GM18520 (cell line): ENCODE results near the gene FAIM2.

Experiments used
- ATAC-seq: cut with Tn5 transposase; IDR thresholded peaks from one replicate; pipeline ENCODE4 v1.9.1; 2021; ENCODE audit not compliant: unreplicated experiment

The FAIM2 gene

DNA sequence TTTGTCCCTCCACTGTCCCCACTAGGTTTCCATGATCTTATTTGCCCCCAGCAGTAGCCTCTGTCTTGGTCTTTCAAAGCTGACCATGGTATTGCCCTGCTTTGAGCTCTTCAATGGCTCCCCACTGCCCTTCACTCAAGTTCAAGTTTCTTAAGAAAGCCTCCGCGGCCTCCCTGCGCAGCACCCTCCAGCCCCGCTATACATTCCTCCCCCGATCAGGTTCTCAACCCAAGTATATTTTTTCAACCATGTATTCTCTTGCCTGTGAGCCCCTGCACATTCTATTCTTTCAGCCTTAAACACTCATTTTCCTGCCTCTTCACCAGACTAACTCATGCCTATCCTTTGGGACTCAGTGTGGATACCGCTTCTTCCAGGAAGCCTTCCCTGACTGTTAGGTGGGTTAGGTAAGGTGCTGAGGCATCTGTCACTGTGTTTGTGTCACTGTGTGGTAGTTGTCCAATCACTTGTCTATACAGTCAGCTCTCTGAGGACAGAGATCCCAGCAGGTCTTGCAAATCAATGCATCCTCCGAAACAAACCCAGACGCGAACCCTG, 4.3 kb downstream of the FAIM2 start:
- ATAC-seq: no peak

DNA sequence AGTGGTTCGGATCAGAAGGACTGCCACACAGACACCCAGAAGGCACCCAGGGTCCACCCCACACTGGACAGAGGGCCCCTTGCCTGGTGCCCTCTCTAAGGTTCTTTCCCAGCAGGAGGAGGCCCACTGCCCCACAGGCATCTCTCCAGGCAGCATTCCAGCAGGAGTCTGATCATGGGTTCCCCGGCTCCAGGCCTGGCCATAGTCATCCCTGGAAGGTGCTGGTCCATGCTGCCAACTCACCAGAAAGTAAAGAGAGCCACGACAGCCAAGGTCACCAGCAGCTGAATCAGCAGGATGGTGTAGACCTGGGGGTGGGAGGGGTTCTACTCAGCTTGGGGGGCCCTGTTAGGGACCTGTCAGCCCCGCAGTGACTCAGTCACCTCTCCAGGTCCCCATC, 6.4 kb downstream of the FAIM2 start:
- ATAC-seq: no peak

DNA sequence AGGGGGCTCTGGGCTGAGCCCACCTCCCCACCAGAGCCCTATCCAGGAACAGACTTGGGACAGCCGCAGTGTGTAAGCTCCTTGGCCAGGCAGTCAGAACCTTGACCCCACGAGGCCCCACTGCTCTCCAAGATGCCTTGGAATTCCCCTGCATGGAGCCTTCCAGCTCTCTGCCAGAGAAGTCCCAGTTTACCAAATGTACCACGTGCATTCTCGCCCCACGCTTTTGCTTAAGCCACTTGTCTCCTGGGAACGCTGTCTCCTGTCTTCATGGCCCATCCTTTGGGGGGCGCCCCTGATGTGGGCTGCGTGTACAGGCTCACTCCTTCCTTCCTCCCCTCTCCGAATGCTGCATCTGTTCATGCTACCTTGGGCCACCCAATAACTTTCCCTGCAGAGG, 7.9 kb downstream of the FAIM2 start:
- no peak for ATAC-seq

DNA sequence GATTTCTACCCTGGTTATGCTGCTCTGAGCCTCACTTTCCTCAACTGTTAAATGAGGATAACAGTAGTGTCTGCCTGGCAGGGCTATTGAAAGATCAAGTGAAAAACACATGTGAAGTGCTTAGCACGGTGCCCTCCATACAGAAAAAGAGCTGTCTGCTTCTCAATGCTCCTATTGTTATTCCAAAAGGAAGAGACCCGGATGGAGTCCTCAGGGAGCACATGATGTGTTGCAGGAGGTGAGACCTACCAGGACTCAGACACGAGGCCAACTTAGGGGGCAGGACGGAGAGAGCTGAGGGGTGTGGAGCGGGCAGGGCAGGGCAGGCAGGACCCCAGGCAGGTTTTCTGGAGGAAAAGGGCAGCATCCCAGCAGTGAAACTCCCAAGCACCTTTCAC, 8.9 kb downstream of the FAIM2 start:
- no peak for ATAC-seq

DNA sequence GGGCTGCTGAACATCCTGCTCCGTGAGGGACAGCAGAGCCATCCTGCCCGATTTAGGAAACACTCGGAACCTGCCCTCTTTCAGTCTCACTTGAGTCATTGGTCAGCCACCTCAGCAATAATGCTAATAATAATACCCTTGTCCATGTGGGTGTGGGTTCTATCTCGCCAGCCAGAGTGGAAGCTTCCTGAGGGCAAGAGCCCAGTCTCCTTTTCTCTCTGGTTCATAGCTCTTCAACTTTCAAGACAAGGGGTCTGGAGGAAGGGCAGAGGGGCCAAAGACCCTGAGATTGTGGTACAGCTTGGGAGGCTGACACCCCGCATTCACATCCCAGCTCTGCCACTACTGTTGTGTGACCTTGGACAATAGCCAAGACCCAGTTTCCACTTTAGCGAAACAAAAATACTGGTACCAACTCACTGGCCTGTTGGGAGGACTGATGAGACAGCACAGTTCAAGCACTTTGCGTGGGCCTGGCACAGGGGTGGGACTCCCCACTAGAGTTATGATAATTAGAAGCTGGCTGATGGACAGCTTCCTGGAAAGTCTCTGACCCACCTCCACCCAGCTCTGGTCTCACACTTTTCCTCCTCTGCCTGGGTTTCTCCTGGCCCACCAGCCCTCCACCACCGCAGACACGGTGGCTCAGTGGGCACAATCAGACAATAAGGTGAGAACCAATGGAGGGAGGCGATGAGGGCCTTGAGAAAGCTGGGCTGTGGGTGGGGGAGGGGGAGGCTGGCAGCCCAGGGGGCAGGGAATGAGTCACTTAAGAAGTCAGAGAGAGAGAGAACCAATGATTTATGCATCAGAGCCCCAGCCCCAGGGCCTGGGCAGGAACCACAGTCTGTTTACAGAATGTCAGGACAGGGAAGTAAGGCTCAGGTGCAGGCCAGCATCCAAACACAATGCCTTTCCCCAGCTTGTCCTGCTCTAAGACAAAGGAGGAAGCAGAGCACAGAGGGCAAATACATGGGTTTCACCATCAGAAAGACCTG, 9.6 kb downstream of the FAIM2 start:
- ATAC-seq: no peak

DNA sequence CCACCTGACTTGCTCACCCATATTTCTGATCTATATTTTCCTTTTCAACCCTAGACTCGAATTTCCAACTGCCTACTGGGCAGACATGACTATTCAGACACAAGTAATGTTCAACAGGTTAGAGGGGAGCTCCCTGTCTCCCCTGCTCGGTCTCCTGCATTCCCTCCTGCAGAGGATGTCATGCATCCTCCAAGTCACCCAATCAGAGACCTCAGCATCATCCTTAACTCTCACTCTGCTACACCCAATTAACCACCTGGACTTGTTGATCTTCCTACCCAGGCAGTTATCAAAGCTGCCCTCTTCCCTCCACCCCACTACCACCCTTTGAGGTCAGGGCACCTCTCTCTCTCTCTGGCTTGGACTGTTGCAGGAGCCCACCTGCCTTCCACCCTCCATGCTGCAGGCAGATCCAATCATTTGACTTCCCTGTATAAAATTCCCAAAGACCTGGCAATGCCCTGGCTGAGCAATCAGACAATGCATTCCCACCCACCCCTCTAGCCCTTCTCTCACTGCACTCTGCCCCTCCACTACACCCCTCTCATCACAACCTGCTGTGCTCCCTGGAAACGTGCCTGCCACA, 10.9 kb downstream of the FAIM2 start:
- no peak for ATAC-seq

DNA sequence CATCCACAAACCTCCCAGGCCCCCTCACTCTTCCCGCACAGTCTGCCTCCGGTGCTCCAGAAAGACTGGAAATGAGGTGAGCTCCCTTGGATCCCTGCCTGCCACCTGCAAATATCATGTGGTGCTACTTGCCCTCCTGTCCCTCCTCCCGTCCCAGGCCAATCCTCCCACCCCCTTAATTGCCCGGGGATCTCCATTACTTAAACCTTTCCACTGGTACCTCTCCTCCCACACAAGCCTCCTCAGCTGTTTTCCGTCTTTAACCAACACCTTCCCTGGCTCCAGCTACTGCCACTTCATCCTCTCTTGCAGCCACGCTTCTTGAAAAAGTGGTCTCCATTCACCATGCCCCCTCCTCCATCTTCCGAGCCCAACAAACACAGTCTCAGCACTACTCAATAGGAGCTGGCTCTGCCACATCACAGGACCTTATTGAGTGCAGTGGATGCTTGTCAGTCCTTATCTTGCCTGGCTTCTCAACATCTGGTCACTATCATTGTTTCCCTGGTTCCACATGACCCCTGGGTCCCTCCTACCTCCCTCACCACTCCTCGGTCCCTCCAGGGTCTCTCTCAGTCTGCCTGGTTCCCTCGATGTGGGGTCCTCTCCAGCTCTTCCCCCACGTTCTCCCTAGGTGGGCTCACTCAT, 11.5 kb downstream of the FAIM2 start:
- ATAC-seq: no peak

DNA sequence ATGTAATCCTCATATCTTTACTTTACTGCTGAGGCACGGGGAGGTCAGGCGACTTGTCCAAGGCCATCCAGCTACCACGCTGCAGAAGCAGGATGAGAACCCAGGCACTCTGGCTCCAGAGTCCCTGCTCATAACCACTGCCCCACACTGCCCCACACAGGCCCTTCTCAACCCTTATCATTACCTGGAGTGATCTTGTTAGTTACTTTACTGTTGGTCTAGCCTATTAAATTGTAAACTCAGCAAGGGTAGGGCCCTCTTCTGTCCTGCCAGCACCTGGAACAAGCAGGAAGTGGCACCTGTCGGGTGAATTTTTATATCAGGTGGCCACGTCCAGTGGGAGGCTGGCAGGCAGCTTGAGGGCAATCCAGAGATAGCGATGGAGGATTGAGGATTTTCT, 12.2 kb downstream of the FAIM2 start:
- no peak for ATAC-seq

DNA sequence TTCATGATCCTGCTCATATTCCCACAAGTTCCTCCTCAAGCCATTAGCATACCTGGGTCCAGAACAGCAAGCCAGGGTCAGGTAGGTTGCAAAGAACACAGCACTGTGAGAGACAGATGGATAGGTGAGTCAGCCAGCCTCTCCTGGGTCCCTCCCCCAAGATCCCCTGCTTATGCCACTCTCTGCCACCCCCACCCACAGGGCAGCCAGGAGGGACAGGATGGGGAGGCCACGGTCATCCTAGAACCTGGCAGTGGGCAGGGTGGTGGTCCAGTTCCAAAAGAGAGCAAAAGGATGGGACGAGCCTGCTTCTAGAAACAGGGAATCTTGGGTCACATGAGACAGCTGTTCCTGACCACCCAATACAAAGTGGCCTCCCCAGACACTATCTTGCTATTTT, 12.7 kb downstream of the FAIM2 start:
- ATAC-seq: no peak

DNA sequence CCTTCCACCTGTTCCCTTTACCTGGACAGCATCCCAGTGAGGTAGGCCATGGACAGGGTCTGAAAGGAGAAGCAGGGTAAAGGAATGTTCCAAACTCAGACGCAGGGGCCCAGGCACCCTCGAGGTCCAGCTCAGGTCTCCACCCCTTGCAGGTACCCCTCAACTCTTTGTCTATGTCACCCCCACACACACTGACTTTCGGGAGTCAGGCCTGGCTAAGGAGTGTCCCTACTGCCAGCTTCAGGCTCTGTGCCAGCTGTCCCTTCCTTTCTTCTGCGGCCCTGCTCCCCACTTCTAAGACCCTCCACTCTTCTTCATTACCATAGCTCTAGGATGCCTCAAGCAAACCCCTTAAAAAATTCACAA, 13.6 kb downstream of the FAIM2 start:
- ATAC-seq: no peak

DNA sequence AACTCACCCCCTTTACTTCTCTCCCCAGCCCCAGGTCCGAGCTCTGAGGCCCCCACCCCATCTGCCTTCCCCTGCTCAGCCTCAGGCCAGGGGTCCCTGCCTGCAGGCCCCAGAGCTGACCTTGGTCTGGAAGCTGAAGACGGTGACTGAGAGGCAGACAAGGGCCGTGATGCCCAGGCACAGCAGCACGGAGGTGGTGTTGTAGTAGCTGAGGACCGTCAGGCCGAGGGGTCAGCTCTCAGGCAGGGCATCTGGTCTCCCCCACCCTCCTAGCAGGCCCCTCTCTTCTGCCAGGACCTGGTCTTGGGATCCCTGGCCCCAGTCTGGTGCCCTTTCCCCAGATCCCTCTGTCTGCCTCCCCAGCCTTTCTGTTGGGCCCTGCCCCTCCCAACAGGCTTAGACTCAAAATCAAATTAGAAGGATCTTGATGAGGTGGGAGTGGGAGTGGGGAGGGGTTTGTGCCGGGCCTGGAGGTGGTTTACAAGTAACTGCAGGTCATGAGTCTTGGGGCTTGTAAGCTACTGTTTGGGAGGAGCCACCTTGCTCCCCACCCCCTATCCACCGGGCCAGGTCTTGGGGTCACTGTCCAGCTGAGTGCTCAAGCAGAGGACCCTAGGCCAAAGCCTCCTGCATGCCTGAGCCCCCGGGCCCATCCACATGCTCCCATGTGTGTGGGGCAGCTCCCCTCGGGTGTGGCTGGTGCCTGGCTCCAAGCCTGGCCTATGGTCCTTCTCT, 14.2 kb downstream of the FAIM2 start:
- no peak for ATAC-seq

DNA sequence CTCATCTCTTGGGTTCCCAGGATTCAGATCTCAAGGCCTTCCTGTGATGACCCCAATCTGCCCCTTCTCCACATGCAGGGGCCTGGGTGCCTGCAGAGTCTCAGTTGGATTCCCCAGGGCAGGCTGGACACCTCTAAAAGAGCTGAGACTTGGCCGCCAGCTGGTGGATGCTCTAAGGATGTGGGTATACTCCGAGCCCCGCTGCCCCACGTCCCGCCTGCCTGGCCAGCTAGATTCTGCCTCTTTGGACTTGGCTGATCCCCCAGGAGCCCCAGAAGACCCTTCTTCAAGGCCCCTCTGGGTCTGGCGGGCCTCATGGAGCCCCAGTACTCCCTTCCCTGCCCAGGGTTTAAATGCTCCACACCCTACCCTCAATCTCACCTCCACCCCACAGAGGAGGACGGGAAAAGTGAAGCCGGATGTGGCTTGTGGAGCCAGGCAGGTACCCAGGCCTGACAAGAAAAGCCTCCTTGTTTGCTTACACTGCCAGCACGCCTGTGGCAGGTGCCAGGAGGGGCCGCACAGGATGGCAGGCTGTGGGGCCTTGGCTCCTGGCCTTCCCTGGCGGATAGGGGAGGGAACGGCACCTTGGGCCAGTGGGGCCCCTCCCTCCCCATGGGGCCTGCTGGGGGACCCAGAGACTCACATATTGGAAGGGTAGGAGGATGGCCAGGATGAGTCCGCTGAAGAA, 15.1 kb downstream of the FAIM2 start:
- no peak for ATAC-seq

DNA sequence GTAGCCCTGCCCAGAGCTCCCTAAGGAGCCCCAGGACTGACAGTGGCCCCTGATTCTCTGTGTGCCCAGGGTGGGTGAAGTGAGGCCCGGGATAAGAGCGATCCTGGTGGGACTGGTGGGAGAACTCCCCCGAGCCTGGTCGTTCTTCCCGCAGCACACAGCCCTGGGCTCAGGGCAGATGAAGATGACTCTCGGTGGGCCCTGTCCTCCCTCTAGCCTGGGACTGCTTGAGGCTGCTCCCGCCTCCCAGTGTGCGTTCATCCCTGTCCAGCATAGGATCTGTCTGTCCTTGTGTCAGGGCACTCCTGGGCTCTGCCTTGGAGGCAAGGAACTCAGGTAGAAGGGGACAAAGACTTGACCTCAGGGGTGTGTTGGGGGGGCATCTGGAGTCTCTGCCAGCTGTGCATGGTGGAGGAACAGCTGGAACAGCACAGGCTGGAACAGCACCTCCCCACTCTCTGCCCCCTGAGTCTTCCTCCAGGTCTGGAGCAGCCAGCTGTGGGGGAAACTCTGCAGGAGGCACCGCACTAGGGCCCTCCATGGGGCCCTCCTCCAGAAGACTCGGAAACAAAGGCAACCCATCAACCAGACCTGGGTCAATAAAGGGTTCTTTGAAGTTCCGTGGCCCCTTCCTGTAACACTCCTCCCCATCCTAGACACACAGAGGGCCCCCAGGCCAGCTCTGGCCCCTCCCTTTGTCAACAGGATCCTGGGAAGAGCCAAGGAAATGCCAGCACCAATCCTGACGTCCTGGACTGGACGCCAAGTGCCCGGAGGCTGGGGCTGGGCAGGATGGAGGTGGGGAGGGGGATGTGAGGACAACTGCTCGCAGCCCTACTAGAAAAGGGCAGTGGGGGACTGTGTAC, 15.9 kb downstream of the FAIM2 start:
- ATAC-seq: no peak

DNA sequence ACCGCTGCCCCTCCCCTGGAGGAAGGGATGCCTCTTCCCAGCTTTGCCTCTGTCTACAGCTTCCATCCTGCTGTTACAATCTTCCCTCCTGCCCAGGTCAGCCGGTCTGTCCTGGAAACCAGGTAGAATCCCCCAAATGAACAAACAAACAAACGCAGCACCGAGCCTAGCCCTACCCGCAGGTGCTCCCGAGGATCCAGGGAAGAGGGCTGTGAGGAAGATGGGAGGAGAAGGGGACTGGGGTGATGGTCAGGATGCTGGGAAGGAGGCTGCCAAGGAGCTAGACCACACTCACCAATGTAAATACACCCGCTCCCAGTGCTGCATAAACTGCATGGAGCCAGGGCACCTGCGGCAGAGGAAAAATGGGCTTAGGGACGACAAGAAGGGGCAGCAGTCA, 16.6 kb downstream of the FAIM2 start:
- ATAC-seq: no peak

DNA sequence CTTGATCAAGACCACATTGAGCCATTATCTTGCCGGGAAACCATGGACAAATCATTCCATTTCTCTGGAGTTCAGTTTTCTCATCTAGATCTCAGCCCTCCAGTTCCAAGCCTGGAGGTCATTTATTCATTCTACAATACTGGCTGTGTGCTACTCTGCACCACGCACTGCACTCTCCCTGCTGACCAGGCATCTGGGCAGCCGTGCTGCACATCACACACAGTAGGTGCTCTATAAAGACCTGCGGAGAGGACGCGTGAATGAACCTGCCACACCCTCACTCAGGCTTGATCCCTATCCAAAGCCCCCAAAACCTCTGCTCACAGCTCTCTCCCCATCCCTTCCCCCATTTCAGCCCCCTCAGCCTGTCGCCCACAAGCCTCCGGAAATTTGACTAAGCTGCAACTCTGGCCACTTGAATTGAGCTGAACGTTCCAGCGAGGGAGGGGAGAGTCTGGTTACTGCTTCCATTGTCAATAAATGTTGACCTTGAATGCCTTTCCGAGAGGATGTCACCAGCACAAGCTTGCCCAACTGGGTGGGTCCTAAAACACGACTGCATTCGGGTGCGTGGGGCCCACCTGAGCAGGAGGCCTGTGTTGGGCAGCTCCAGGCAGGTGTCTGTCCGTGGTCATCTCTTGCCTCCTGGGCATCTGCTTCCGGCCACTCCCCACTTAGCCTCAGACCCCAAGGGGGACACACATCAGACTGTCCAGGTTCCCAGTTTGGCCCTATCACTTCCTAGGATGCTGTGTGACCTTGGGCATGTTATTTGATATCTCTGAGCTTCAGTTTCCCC, 17.8 kb downstream of the FAIM2 start:
- ATAC-seq: no peak

DNA sequence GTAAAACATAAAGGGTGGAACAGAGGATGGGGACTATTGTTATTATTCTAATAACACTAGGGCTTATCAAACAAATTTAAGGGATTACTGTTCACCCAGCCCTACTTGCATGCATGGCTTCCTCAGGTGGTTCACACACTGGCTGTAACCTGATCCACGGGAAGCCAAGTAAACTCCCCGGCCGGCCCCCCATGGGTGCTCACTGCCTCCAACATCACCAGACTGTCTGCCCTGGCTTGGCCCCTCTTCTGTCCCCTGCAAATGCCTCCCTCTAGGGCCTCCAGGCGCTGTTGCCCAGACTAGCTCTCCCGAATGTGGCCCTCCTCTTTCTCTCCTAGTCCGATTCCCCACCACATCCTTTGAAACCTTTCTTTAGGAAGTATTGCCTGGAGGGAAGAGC, 18.6 kb downstream of the FAIM2 start:
- no peak for ATAC-seq

DNA sequence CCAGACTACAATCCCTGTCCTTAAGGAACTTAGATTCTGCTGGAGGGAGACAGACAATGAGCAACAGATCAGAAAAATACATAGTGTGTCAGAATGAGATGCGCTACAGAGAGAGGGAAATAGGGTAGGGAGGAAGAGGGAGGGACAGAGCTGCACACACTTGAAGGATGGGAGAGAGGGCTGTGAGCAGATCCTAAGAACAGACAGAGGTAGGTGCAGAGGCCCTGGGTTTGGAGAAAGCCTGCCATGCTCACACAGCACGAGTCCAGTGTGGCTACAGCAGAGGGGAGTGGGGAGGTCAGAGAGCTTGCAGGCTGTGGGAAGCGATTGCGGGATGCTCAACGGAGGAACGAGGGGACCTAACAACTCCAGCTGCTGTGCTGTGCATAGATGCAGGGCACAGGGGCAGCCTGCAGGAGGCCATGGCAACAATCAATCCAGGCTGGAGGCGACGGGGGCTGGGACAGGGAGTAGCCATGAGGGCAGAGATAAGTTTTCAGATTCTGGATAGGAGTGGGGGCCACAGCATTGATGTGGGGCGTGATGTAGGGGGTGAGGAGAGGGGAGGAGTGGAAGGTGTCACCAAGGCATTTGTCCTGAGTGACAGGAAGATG, 20.7 kb downstream of the FAIM2 start:
- ATAC-seq: no peak

DNA sequence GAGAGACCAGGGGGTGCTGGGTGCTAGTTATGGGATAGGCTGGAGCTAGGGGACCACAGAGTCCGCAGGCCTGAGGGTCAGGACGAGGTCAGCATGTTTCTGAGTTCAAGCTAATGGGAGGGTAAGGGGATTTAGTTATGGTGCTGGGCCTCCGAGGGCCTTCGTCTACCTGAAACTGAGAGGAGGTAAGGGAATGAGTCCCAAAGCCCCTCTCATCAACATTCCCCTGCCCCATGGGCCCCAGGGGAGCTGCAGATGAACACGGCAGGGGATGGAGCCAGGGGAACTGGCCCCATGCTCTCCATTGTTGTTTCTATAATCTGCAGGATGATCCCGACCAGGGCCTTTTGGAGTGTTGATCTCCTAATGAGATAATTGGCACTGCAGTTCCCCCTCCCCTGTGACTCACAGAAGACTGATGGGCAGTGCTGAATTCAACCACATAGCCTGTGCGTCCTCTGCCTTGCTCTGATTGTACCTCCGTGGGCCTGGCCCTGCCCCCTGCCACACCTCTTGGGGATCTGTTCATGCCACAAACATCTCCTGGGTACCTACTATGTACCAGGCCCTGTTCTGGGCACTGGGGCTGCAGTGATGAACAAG, 21.4 kb downstream of the FAIM2 start:
- ATAC-seq: no peak
